ENCODE measurements around the gene KRTAP4-7.
"Not testable (repeated sequence)": the region's sequence is repeated elsewhere in the genome, so short reads cannot be mapped to it uniquely, and the experiment has no call there.

Gene KRTAP4-7

DNA sequence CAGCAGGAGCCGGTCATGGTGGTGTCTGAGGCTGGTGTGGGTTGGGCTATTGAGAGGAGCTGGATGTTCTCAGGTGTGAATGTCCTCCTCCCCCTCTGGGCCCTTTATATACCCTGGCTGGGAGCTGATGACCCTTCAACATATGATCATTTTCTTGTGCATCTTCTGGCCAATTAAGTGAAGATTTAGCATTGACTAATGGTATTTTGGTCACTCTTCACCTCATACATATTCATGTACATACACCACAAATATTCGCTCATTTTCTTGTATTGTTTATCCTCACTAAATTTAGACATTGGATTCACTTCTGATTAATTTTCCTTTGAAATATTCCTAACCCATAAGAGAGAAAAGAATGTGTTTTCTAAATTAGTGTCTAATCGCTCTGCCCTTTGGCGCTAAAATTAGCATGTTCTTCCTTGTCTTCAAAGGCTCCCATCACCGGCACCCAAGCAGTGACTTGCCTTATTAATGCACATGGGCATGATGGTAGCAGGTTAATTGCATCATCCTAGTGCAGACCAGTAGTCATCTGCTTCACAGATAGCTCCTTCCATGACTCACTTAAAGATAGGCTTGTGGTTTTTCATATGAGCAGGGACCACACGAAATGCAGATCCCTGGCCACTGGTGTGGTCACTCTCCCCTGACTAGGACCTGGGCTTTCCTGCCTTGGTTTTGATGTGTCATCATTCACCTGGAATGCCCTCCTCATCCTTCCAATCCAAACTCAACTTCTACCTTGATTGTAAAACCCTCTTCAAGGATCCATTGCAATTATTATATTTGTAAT is 17.9 kb upstream of the KRTAP4-7 start, which contains the start of gene KRTAP2-4:
KRTAP2-4 (minus strand) TSS at position 51 of the 796 bp plus-strand sequence; CDS start at position 17, 34 bp downstream.
- DNase-seq = no peak

DNA sequence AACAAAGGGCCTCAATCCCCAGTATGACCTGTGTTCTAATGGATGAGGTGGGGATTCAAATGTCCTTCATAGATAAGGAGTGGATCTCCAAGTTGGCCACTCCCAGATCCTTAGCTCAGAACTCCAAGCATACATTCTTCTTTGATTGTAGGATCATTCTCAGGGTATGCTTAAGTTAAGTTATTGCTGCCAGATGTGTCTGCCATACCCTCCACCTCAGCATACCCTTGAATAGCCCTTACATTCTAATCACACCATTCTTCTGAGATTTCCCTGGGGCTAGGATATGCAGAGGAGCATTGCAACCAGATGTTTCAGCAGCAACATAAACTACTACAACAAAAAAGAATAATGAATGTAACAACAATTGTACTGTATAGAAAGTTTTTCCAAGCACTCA is 16.7 kb upstream of the KRTAP4-7 start:
- no peak for DNase-seq

DNA sequence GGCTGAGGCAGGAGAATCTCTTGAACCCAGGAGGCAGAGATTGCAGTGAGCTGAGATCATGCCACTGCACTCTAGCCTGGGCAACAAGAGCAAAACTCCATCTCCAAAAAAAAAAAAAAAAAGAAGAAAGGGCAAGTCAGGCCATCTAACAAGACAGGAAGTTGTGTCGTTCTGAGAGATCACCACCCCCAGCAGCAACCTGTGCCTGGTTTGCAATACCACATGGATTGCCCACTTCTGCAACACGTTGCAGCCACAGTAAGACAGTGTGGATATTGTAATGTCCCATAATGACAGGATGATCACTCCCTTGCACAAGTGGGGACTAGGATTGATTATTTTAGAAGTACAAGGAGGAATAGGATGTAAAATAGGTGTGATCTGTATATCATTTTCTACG is 14.9 kb upstream of the KRTAP4-7 start:
- no peak for DNase-seq

DNA sequence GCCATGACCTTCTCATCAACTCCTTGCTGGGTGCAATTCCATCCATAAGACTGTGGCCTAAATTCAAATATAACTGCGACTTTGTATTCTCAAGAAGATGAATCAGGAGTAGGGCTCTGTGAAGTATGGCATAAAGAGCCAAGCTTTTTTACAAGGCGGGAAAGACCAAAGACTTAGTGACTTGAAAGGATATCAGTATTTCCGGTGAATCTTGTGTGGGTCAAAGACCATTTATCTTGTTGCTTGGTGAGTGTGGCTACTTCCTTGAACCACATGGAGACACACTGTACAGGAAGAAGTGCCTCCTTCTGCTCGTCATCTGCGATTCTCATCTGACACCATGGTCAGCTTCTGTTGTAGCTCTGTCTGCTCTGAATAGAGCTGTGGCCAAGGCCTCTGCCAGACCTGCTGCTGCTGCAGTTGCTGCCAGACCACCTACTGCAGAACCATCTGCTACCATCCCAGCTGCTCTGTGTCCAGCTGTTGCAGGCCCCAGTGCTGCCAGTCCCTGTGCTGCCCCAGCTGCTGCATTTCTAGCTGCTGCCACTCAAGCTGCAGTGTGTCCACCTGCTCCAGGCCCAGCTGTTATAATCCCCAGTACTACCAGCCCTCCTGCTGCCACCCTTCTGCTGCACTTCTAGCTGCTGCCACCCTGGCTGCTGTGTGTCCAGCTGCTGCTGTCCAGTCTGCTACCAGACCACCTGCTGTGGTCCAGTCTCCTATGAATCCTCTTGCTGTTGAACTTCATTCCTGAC is 12.2 kb upstream of the KRTAP4-7 start:
- DNase-seq = no peak

DNA sequence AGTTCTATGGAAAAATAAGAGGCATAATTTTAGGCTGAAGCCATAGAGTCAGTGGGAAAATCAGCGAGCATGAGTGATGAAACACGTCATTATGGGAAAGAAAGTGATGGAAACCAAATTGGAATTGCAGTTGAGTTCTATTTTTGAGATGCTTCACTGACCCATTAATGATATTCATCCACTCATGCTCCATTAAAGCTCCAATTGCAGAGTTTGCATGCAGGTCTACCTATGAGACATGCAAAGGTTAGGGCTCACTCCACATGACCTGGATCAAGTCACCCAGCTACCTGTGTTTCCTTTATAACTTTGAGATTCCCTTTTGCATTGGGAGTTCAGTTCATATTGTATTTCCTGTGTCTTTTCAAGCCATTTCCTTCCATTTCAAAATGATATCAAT is 10.3 kb upstream of the KRTAP4-7 start:
- no peak for DNase-seq

- DNase-seq = no peak
These were observed 7.2 kb upstream of the KRTAP4-7 start for GRCh38 chr17:41076788-41077187.

DNA sequence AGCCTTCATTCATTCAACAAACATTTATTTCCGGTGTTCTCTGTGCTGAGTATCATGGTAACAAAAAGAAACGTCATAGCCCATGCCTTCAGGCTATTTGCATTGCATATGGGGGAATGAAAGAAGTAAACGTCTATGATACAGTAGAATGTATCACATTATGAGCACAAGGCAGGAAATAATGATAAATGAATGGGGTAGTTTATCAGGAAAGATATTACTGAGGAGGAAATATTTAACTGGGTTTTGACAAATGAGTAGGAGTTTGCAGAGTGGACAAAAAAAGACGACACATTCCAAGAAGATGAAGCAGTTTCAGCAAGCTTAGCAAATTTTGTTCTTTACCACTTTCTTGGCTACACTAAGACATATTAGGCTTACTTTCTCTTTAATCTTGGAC is 1.3 kb upstream of the KRTAP4-7 start:
- DNase-seq = no peak

DNA sequence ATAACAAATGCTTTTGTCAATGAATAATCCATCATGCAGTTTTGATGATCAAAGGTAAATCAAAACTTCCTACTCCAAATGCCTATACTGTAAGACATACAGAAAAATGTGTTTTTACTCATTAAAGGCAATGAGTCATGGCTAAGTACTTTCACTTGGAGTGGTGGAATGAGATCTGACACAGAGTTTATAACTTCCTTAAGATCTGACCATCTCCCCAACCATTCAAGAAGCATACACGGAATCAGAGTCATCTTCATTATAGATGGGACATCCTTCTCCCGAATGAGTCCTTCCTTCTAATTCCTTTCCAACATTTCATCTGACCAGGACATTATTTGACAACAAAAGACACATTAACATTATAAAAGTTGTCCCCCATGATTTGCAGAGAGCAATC is 523 bp upstream of the KRTAP4-7 start:
- DNase-seq = not testable (repeated sequence)

DNA sequence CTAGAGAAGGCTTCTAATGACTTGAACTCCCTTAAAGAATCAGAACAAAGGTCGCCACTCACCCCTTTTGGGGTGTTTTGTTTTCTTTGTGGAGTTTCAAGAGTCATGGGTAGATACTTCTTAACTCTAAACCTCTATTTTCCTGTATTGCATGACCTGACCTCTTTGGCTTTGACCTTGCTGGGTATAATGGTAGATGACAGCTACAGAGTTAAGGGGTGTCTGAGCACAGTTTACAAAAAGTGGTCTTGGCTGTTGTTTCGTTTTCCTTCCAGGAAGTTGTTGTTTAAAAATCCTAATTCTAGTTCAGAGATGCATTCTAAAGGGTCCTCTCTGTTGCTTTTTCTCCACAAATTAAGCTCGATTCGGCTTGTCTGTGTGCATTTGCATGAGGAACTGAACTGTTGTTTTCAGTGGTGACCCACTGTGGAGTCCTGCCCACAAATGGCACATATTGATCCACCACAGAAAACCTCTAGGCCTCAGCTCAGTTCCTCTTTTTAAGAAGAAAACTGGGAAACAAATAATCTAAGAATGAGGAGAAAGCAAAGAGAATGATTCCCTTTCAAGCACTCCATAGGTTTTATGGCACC is 4.9 kb downstream of the KRTAP4-7 start:
- DNase-seq = not testable (repeated sequence)

DNA sequence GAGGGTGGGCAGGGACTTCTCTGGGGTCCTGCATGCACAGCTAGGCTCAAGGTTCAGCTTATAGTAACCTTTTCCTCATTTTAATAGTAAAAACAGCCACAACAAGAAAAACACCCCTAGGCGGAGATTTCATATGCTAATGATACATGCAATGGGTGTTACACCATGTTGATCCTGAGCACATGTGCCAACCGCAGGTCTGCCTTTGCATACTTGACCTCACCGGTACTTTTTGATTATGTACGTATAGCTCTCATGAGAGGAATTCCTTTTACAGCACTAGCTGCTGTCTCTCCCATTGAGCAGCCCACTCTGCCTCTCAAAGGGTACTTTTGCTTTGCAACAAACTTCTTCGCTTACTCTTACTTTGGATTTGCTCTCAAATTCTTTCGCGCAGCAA is 12.1 kb downstream of the KRTAP4-7 start:
- no peak for DNase-seq

DNA sequence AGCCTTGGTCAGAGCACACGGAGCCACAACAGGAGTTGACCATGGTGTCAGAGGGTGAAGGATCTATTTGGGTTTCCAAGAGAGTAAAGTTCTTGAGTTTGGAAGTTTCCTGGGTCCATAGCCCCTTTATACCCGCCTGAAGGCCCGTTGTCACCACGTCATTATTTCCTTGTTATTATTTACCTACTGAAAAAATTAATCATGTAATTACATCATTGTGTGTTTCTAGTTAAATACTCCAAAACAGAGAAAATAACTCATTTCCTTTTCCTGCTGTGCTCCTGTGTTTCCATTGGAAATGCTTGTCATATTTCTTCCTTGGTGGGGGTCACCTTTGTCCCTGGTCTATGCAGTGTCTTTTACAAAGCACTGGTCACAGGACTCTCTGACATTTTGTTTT is 14.1 kb downstream of the KRTAP4-7 start, which contains the start of gene KRTAP4-8:
KRTAP4-8 (minus strand) TSS at position 101 of the 400 bp plus-strand sequence; CDS start at position 43, 58 bp downstream.
- no peak for DNase-seq

DNA sequence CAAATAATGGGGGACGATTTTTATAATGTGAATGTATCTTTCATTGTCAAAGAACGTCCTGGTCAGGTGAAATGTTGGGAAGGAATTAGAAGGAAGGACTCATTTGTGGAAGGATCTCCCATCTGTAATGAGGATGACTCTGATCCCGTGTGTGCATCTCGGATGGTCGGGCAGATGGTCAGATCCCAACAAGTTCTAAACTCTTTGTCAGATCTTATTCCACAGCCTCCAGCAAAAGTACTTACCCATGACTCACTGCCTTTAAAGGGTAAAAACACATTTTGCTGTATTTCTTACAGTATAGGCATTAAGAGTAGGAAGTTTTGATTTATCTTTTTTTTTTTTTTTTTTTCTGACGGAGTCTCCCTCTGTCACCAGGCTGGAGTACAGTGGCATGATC is 14.5 kb downstream of the KRTAP4-7 start:
- no peak for DNase-seq

DNA sequence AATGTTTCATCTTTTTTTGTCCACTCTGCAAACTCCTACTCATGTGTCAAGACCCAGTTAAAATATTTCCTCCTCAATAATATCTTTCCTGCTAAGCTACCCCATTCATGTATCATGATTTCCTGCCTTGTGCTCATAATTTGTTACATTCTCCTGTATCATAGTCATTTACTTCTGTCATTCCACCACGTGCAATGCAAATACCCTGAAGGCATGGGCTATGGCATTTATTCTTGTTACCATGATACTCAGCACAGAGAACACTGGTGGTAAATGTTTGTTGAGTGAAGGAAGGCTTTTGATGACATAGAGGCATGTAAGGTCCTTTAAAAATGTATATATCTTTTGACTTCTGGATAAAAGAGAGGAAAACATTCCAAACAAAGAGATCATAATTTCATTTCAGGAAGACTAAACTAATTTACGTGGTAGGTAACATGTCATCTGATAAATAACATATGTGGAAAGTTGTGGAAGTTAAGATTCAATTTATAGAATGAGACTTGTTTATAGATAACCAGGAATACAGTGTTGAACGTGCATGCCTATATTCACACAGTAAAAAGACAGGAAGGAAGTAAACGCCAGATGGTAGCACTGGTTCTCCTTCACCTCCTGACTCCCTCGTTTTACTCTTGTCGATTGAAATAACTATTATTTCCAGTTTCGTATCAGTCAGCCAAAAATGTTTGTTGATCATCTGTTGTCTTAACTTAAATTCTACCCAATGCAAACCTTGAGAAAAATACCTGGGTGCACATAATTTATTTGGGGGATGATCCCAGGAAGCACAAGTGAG is 15.9 kb downstream of the KRTAP4-7 start:
- DNase-seq = not testable (repeated sequence)

DNA sequence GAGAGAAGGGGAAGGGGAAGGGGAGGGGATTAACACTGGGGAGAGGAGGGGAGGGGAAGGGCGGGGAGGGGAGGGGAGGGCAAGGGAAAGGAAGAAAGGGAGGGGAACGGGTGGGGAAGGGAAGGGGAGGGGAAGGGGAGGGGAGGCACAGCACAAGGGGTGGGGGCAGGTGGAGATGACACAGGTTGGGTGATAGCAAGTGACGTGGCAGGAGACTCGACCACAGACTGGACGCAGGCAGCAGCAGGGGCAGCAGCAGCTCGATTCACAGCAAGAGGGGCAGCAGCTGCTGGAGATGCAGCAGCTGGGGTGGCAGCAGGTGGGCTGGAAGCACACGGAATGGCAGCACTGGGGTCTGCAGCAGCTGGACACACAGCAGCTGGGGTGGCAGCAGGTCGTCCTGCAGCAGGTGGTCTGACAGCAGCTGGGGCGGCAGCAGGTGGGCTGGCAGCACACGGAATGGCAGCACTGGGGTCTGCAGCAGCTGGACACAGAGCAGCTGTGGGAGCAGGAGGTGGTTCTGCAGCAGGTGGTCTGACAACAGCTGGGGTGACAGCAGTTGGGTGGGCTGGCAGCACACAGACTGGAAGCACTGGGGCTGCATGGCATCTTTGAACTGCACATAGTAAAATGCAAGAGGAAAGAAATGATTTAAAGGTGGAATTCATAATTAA is 17.8 kb downstream of the KRTAP4-7 start, which contains the start of gene KRTAP4-16:
KRTAP4-16 (minus strand) TSS at position 624 of the 674 bp plus-strand sequence; CDS start at position 624, 0 bp downstream.
- no peak for DNase-seq

GRCh38 chr17:41103896-41104295 is 19.9 kb downstream of the KRTAP4-7 start:
- DNase-seq = no peak

- not testable (repeated sequence) for DNase-seq
These were observed 20.6 kb downstream of the KRTAP4-7 start for GRCh38 chr17:41104386-41105038.

DNA sequence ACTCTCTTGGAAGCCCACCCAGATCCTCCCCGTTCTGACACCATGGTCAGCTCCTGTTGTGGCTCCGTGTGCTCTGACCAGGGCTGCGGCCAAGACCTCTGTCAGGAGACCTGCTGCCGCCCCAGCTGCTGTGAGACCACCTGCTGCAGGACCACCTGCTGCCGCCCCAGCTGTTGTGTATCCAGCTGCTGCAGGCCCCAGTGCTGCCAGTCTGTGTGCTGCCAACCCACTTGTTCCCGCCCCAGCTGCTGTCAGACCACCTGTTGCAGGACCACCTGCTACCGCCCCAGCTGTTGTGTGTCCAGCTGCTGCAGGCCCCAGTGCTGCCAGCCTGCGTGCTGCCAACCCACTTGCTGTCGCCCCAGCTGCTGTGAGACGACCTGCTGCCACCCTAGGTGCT is 21.4 kb downstream of the KRTAP4-7 start, which contains the start of gene KRTAP4-9:
KRTAP4-9 (plus strand) TSS at position 43 of the 400 bp plus-strand sequence; CDS start at position 43, 0 bp downstream.
- DNase-seq = not testable (repeated sequence)

DNA sequence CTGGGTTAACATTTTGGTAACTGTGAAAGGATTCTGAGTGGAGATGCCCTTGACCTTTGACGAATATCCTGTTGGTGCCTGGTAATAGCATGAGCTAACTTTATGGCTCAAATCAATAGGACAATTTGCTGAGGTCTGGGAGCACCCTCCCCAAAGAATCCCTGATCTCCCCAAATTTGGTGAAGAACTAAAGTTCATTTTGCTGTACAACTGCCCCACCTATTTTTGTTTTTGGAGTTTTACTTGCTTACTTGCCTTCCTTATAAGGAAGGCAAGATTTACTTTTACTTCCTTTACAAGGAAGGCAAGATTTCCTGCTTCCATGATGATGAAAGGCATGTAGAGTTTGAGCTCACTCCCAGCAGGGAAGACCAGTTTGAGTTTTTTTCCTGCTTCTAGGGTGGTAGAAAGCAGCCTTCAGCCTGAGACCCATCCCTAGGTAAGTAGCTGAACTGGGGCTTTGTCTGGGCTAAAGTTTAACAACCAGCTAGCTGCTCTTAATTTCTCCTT is 24.0 kb downstream of the KRTAP4-7 start:
- DNase-seq = no peak

GRCh38 chr17:41108728-41109386 is 24.9 kb downstream of the KRTAP4-7 start:
- DNase-seq = not testable (repeated sequence)

DNA sequence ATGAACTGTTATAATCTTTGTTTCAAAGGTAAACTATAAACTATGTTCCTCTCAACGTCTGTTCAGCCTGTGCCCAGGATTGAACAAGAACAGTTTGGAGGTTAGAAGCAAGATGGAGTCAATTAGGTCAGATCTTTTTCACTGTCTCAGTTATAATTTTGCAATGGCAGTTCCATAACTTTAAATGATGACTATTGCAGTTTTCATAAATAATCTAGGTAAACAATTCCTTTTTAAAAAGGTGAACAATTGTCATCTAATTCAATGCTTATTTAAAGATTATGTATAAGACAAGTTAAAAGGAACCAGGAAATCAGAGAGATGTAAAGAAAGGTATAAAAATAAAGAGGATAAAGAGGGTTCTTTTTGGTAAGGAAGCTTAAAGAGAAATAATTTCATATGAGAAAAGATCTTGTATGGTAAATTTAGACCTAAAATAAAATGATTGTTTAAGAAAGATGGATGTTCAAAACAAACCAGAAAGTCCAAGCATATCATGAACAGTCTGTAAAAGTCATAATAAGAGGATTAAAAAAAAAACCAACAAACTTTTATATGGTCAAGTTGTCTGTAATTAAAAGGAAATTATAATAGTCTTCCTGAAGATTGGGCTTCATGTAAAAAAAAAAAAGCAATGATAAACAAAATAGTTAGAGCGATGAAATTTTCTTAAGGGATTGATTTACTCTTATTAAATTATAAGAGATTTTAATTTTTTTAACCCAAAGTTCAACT is 27.4 kb downstream of the KRTAP4-7 start:
- DNase-seq = no peak
